Amniotic stem cell (primary cell): ENCODE data around the gene SEMA5A.
A peak's percentile ranks its signal among the peaks of the same experiment; 100 is the strongest.

ENCODE experiments used
- DNase-seq: peaks from one replicate; lab custom pipeline; 2025; lab: John Stamatoyannopoulos, UW

Gene SEMA5A

GRCh38 chr5:9169557-9169902, 376.3 kb downstream of the SEMA5A start:
- DNase-seq: no peak

DNA sequence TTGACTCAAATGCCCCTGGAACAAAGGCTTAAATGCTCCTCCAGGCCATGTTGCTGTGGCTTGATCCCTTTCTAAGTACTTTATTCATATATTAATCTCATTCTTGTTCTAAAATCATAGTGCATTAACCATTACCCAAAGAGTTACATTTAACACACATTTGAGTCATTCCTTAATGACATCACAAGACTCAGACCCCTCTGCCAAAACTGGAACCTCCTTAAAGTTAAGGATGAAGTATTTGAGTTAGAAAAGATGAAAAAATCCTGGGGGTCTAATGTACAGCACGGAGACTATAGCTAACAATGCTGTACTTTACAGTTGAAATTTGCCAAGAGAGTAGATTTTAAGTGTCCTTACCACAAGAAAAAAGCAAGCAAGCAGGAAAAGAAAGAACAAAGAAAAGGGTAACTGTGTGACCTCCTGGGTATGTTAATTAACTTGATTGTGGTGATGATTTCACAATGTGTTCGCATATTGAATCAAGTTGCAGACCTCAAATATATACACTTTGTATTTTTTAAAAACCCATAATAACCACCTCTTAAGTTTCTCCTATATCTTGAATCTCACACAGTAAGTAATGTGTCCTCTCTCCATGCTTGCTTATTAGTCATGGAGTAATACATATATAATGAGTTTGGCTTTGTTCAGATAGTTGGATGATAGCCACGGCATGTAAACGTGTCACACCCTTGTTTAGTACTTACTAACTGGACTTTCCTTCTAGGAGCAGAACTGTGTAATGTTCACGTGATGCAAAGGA, 376.9 kb downstream of the SEMA5A start:
- DNase-seq: no peak

DNA sequence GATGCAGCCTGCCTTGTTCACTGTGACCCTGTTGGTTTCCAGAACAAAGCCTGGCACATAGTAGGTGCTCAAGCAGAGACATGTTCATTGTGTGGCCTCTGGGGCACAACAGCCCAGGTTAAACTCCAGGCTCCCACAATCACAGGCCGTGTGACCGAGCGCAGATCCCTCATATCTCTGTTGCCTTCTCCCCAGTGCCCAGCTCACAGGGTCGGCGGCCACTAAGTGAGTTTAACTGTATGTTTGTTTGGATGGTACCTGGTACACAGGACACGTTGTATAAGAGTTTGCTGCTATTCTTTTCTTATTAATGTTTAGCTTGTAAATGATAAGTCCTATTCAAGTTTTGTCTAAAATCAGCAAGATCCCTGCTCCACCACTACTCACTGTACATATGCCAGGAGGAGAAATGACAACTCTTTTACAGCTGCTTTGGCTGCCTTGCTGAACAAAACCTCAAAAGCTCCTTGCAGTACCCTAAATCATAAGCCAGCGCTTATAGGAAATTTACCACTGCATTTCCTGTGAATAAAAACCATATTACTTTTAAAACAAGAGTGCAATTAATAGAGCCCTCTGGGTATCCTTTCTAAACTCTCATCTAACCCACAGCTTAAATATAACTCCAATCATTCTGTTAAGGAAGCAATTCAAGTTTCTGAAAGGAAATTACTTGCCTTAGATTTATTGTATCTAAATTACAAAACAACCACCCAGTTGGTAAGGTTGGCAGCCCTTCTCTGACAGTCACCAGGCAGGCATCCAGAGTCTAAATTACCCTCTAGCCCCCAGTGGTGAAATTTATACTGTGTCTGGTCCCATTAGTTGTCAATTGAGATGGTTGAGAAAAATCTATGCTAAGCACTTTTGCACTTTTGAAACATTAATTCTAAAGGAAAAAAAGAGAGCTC, 379.4 kb downstream of the SEMA5A start:
- DNase-seq: no peak

- DNase-seq: no peak
Measured at GRCh38 chr5:9165546-9165945, 380.3 kb downstream of the SEMA5A start.

GRCh38 chr5:9160747-9161146, 385.1 kb downstream of the SEMA5A start:
- DNase-seq: no peak

DNA sequence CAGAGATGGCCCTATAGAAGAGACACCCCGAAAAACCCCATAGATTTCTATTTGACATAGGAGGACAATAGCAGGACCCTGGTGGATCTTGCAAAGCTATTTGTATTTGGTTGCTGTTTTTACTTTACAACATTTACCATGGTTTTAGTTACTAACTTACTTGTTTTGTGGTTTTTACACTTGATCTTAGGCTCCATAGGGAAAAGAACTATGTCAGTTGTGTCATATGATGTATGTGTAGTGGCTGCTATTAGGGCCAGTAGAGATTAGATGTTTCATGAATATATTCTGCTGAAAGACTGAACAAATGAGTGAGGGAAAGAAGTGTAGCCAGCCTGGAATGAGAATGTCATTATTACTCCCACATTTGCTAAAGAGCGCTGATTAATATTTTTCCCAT, 388.1 kb downstream of the SEMA5A start:
- DNase-seq: no peak

GRCh38 chr5:9157020-9157419, 388.9 kb downstream of the SEMA5A start:
- DNase-seq: no peak

GRCh38 chr5:9156282-9156681, 389.6 kb downstream of the SEMA5A start:
- DNase-seq: peak; percentile 30

- no peak for DNase-seq
Measured at GRCh38 chr5:9151684-9152427, 394.0 kb downstream of the SEMA5A start.

GRCh38 chr5:9149988-9150387, 395.9 kb downstream of the SEMA5A start:
- no peak for DNase-seq

- DNase-seq: no peak
Measured at GRCh38 chr5:9148242-9148641, 397.6 kb downstream of the SEMA5A start.

GRCh38 chr5:9140711-9141110, 405.2 kb downstream of the SEMA5A start:
- no peak for DNase-seq

DNA sequence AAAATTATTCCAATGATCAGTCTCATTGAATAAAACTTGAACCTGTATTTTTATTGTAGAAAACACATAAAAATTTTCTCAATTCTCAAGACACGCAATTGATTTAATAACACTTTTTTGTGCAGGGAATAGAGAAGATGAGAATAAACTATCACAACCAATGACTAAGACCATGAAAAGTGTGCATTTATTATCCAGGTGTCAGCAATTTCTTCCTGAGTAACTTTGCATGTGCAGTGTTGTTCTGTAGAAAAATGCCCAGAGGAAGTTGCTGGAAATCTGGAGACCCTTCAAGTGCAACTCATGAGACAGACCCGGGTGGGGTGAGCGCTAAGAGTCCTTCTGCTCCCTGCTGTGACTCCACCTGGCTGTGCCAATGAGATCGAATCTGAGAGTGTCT, 405.7 kb downstream of the SEMA5A start:
- DNase-seq: no peak

- no peak for DNase-seq
Measured at GRCh38 chr5:9139344-9139743, 406.5 kb downstream of the SEMA5A start.

DNA sequence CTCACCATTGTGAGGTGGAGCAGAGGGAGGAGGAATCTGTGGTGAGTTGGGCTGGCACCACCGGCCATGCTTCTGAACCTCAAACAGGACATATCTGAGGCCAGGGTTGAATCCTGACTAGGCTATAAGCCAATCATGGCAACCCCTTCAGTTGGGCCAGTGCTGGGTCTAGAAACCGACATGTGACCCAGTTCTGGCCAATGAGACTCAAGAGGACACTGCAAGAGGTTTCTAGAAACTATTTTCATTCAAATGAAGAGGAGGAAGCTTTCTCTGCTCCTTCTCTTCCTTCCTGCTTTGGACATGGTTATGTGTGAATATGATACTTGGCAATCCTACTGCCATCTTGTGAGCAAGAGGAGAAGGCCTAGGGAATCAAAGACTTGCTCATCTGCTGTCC, 417.7 kb downstream of the SEMA5A start:
- no peak for DNase-seq

DNA sequence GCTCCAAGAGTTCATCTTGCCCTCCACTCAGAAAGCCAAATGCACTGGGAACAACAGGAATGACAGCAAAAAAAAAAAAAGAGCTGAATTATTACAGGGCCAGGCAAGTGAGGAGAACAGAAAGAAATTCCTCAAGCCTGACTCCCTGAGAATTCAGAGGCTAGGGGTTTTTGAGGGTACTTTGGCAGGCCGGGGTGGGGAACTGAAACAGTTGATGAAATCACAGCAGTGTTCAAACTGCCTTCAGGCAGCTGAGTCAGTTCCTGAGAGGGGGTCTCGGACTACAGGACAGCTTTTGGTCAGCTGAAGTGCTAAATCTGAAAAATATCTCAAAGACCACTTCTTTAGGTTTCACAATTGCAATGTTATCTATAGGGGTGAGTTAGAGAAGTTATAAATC, 419.4 kb downstream of the SEMA5A start:
- no peak for DNase-seq

GRCh38 chr5:9125852-9126251, 420.0 kb downstream of the SEMA5A start:
- no peak for DNase-seq

DNA sequence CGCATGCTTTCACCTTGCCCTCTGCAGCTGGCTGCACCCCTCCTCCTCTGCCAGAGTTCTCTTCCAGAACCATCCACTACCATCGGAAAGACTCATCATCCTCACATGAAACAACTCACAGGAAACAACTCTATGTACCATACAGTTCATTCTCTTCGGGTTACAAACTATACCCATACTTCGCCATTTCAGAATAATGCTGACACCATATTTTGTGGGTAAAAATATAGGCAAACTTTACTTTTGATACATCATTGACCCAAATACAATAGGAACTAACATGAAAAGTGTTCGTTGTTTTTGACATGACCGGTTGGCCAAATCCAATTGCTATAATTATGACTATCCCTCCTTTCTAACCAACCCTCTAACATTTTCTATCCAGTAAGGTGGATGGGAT, 421.0 kb downstream of the SEMA5A start:
- no peak for DNase-seq

- DNase-seq: no peak
Measured at GRCh38 chr5:9124071-9124470, 421.8 kb downstream of the SEMA5A start.

GRCh38 chr5:9122528-9122927, 423.3 kb downstream of the SEMA5A start:
- no peak for DNase-seq

- no peak for DNase-seq
Measured at GRCh38 chr5:9121597-9121996, 424.3 kb downstream of the SEMA5A start.

- no peak for DNase-seq
Measured at GRCh38 chr5:9118852-9119251, 427.0 kb downstream of the SEMA5A start.

DNA sequence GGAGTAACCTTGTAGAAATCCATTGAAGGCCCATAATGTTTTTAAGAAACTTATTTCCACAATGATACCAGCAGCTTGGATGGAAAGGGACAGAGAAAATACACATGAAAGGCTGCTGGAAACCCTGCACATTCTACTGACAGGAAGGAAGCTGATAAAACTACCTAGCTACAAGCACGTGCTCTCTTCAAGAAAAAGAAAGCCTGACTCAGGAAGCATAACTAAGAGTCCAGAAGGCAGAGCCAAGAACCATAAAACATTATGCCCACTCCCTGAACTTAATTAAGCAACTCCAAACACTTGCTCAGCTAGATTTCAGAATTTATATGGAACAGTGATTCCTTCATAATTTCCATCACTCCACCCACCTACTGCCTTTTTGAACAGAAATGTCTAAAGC, 430.8 kb downstream of the SEMA5A start:
- no peak for DNase-seq
